K562 (cell line): ENCODE data around the gene WNT7B.
A peak's percentile ranks its signal among the peaks of the same experiment; 100 is the strongest.

ENCODE experiments used
- ADNP ChIP-seq: fragments of 200-800 bp; sonication (Bioruptor generic); IDR thresholded peaks from 2 replicates; pipeline ENCODE4 v1.6.1; 2016; ENCODE audit warnings: missing genetic modification characterization, missing compliant biosample characterization
- CBFA2T2 ChIP-seq: fragments of 450-650 bp; conservative IDR thresholded peaks from 2 replicates; pipeline ENCODE4 v1.6.1; 2017; ENCODE audit warnings: mild to moderate bottlenecking
- EP300 ChIP-seq: IDR thresholded peaks from 2 replicates; pipeline ENCODE4 v1.6.1; 2012; ENCODE audit warnings: low read length, improper control_type of control experiment
- EZH2 ChIP-seq: IDR thresholded peaks from 2 replicates; pipeline ENCODE4 v1.6.1; 2012; ENCODE audit warnings: low read depth, mild to moderate bottlenecking, inconsistent platforms, low read length, borderline replicate concordance
- GABPA ChIP-seq: fragments of 200-800 bp; sonication (Bioruptor generic); conservative IDR thresholded peaks from 2 replicates; pipeline ENCODE4 v1.6.1; 2016; ENCODE audit warnings: low read depth, missing genetic modification characterization, missing compliant biosample characterization
- GABPB1 ChIP-seq: sonication (generic); formaldehyde crosslinking; IDR thresholded peaks from 2 replicates; pipeline ENCODE4 v1.8.0; 2022; ENCODE audit warnings: mild to moderate bottlenecking, missing genetic modification reagents
- MXI1 ChIP-seq: IDR thresholded peaks from 2 replicates; pipeline ENCODE4 v1.6.1; 2011; ENCODE audit warnings: low read depth, mild to moderate bottlenecking, improper control_type of control experiment, low read length
- U2AF1 ChIP-seq: fragments of 200-400 bp; formaldehyde crosslinking; optimal IDR thresholded peaks from 2 replicates; pipeline ENCODE3; 2017; ENCODE audit warnings: mild to moderate bottlenecking, low read depth, low read length, moderate library complexity
- YY1 ChIP-seq, 3 experiments: IDR thresholded peaks; 2 replicates each; pipeline ENCODE4 v1.6.1; 2011; ENCODE audit warnings: low read length in 2 of 3, mild to moderate bottlenecking in 2 of 3, moderate library complexity in 2 of 3, borderline replicate concordance in 1 of 3, control low read depth in 1 of 3, low read depth in 1 of 3; ENCODE audit not compliant: insufficient read depth in 3 of 3, insufficient replicate concordance in 2 of 3, control insufficient read depth in 1 of 3, insufficient read length in 1 of 3; ENCODE audit errors: extremely low read depth in 1 of 3
- ZNF316 ChIP-seq: fragments of 450-650 bp; IDR thresholded peaks from 2 replicates; pipeline ENCODE4 v1.6.1; 2016
- TF ChIP-seq, protein P1 (sequence below), 3 experiments: IDR thresholded peaks in 2 of 3; conservative IDR thresholded peaks in 1 of 3; 2 replicates each; pipeline ENCODE4 v1.5.1; 2011 to 2012; ENCODE audit warnings: low read length in 3 of 3, mild to moderate bottlenecking in 3 of 3, control low read depth in 2 of 3, improper control_type of control experiment in 1 of 3, inconsistent platforms in 1 of 3, low read depth in 1 of 3, mixed read lengths in 1 of 3, moderate library complexity in 1 of 3; ENCODE audit not compliant: insufficient read depth in 2 of 3
- TF ChIP-seq, protein P2 (sequence below), 2 experiments: fragments of 450-650 bp in 1 of 2; sonication (generic) in 1 of 2; formaldehyde crosslinking; conservative IDR thresholded peaks; 2 replicates each; pipeline versions ENCODE4 v1.4.0 to v1.8.1; 2020 to 2022; ENCODE audit warnings: mild to moderate bottlenecking in 1 of 2, missing genetic modification reagents in 1 of 2
- TF ChIP-seq, protein P3 (sequence below): sonication (generic); formaldehyde crosslinking; IDR thresholded peaks from 2 replicates; pipeline ENCODE4 v1.8.1; 2023; ENCODE audit warnings: mild to moderate bottlenecking, missing genetic modification reagents

DNA sequence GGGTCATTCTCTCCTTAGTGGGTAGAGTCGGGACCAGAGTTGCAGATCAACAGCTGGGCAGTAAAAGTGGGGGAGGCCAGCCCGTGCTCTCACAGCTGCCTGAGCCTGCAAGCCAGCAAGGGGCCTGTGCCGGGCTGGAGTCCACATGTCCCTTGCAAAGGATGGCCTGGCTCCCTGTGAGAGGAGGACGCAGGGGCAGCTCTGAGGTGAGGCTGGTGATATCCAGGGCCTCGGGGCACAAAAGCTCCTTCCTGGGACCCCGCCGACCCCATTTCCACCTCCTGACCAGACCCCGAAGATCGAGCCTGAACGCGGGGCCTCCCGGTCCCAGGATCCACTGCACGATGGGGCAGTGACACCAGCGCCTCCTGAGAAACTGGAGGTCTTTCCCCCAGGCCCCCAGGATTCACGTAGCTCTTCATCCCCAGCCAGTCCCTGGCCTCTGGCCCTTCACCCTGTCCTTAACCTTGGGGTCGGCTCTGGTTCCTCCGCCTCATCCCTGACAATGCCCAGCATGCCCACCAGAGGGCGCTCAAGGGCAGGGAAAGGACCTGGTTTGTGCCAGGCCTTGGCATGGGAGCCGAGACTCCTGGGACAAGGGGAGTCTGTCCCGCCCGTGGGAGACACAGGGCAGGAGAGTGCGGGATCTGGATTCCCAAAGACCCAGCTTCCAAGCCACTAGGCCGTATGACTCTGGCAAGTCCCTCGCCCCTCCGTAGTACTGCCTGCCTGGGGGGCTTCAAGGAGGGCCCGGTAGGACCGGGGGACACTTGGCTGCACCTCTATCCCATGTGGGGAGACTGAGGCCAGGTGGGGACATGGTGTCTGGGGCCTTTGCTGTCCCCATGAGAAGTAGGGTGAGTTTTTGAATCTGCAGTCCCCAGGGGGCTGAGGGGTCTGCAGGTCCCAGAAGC, 17.8 kb upstream of the WNT7B start:
- no peak for TF ChIP-seq U2AF1
- TF ChIP-seq, protein P1, sequence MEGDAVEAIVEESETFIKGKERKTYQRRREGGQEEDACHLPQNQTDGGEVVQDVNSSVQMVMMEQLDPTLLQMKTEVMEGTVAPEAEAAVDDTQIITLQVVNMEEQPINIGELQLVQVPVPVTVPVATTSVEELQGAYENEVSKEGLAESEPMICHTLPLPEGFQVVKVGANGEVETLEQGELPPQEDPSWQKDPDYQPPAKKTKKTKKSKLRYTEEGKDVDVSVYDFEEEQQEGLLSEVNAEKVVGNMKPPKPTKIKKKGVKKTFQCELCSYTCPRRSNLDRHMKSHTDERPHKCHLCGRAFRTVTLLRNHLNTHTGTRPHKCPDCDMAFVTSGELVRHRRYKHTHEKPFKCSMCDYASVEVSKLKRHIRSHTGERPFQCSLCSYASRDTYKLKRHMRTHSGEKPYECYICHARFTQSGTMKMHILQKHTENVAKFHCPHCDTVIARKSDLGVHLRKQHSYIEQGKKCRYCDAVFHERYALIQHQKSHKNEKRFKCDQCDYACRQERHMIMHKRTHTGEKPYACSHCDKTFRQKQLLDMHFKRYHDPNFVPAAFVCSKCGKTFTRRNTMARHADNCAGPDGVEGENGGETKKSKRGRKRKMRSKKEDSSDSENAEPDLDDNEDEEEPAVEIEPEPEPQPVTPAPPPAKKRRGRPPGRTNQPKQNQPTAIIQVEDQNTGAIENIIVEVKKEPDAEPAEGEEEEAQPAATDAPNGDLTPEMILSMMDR (IDR thresholded peaks at IDR 0.05 in 2 of 3, conservative IDR thresholded peaks at IDR 0.05 in 1 of 3; ENCODE audit: insufficient read depth in 2 of 3, low read depth in 1 of 3, low read length in 3 of 3), result peak; percentile 79 to 89 (median 86)
- no peak for TF ChIP-seq GABPA (tag)
- no peak for TF ChIP-seq MXI1
- TF ChIP-seq YY1 (IDR thresholded peaks at IDR 0.05; ENCODE audit: borderline replicate concordance in 1 of 3, control insufficient read depth in 1 of 3, extremely low read depth in 1 of 3, insufficient read depth in 3 of 3, insufficient read length in 1 of 3, insufficient replicate concordance in 2 of 3, low read depth in 1 of 3, low read length in 2 of 3), result no peak
- TF ChIP-seq CBFA2T2, result no peak
- TF ChIP-seq, protein P2, sequence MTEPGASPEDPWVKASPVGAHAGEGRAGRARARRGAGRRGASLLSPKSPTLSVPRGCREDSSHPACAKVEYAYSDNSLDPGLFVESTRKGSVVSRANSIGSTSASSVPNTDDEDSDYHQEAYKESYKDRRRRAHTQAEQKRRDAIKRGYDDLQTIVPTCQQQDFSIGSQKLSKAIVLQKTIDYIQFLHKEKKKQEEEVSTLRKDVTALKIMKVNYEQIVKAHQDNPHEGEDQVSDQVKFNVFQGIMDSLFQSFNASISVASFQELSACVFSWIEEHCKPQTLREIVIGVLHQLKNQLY (CRISPR knock-in tag; conservative IDR thresholded peaks at IDR 0.05), result no peak
- TF ChIP-seq ZNF316, result no peak
- no peak for TF ChIP-seq ADNP (tag)
- no peak for TF ChIP-seq EP300
- TF ChIP-seq EZH2, result no peak
- TF ChIP-seq GABPB1 (CRISPR knock-in tag), result no peak
- TF ChIP-seq, protein P3, sequence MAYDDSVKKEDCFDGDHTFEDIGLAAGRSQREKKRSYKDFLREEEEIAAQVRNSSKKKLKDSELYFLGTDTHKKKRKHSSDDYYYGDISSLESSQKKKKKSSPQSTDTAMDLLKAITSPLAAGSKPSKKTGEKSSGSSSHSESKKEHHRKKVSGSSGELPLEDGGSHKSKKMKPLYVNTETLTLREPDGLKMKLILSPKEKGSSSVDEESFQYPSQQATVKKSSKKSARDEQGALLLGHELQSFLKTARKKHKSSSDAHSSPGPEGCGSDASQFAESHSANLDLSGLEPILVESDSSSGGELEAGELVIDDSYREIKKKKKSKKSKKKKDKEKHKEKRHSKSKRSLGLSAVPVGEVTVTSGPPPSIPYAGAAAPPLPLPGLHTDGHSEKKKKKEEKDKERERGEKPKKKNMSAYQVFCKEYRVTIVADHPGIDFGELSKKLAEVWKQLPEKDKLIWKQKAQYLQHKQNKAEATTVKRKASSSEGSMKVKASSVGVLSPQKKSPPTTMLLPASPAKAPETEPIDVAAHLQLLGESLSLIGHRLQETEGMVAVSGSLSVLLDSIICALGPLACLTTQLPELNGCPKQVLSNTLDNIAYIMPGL, result no peak
